Stimulated activated CD8-positive, alpha-beta memory T cell treated with anti-CD3 and anti-CD28 coated beads, Interleukin-2, amount 100 ng/mL, for 48 hours (primary cell): Measurements from ENCODE around the gene TMCO6.

ENCODE experiments used
- DNase-seq, 2 donors: peaks; one replicate each; pipeline ENCODE4 v3.0.0-alpha.2; 2020; ENCODE audit warnings: low read depth in 2 of 2

Gene TMCO6

GRCh38 chr5:140673187-140673976, 34.1 kb downstream of the TMCO6 start, which contains the start of gene DND1:
DND1 (minus strand) TSS chr5:140673576; CDS start chr5:140673542, 34 bp downstream.
- DNase-seq: no peak

DNA sequence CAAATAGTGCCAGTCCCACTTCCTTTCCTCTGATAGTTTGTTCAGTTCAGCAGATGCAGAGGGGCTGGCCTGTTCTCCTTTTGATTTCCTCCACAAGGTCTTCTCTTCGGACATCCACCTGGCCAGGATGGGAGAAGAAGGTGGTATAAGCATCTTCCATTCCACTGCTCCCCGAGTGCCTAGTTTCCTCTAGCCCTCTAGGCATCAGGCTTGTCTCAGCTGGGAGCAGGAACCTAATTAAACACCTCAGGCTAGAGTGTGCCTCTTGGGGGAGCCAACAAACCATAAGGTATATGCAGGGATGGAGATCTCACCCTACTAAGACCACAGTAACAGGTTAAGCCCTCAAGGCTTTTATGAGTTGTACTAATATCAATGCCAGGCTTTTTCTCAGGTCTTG, 35.0 kb downstream of the TMCO6 start:
- DNase-seq: no peak

- DNase-seq: no peak
Observed at GRCh38 chr5:140674629-140675028, 35.4 kb downstream of the TMCO6 start.

DNA sequence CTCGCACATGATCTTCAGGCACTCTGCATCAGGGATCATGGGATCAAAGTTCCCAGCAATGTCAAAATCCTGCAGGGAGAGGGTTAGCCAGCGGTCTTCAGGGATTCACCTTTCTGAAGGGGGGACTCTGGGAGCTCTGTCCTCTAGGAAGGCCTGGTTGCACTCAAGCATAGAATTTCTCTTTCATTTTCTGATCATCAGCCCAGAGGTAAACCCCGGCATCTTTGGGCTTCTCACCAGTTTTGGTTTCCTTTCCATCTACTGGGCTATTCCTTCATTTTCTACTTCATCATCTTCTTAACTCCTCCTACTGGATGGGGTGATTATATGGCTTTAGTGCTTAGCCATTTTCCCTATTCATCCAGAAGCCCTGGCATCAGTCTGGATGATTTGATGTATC, 38.7 kb downstream of the TMCO6 start:
- no peak for DNase-seq

DNA sequence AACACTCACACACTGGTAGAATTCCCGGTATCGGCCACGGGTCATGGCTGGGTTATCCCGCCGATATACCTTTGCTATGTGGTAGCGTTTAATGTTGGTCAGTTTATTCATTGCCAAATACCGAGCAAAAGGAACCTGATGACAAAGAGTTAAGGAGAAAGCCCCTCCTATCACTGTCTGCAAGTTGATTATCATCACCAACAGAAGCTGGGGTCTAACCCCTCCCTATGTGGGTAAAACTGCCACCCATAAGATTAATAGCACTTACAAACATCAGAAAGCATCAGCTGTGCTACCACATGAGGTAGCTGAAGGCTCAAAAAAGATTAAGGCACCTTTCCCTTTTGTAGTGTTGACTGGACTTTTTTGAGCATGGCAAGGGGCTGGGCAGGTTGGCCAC, 39.7 kb downstream of the TMCO6 start:
- no peak for DNase-seq

DNA sequence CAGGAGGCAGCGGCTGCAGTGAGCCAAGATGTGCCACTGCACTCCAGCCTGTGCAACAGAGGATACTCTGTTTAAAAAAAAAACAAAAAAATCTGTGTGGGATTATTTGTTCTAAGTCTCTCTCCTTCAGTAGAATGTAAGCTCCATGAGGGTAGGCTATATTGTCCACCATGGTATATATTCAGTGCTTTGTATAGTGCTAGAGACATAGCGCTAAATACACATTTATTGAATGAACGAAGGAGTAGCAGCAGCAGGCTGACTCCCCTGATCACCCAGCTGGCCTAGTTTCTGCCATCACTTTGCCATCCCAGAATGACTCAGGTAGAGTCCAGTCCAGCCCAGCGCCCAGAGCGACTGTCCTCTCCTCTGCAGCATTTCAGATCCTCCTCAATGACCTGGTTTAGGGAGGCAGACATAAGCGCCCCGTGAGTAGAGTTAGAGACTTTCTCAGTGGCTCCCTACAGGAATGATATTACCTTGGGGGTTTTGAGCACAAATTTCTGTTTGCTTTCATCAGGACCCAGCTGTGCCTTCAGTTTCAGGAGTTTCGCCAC, 51.2 kb downstream of the TMCO6 start:
- DNase-seq: no peak

GRCh38 chr5:140690941-140691924, 52.0 kb downstream of the TMCO6 start, which contains the start of the genes HARS1 and HARS2:
HARS1 (minus strand) TSS chr5:140691370; CDS start chr5:140691304, 66 bp downstream.
HARS2 (plus strand) TSS chr5:140691455; CDS start chr5:140691649, 194 bp downstream.
- DNase-seq: peak; percentile 77 to 83

DNA sequence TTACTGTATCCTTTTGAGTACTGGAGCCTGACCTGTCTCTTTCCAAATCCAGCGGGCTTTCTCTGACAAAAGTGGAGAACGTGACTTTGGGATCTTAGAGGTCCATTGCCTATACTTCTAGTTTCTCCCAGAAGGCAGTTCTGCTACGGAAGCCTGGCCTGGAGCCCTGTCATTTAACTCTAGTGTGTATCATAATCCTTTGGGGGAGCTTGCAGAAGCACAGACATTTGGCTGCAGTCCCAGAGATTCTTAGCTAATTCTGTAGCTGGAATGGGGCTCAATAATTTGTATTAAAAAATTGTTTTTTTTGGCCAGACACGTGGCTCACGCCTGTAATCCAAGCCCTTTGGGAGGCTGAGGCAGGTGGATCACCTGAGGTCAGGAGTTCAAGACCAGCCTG, 55.0 kb downstream of the TMCO6 start:
- no peak for DNase-seq
